Middle frontal gyrus (tissue), 1 donor: ENCODE results near the gene CLEC3B.
"Not testable (repeated sequence)": the region's sequence is repeated elsewhere in the genome, so short reads cannot be mapped to it uniquely, and the experiment has no call there.

Experiments
- DNase-seq: peaks from one replicate; pipeline ENCODE4 v3.0.0-alpha.2; 2015; ENCODE audit warnings: low spot score; ENCODE audit errors: extremely low spot score

The CLEC3B gene

DNA sequence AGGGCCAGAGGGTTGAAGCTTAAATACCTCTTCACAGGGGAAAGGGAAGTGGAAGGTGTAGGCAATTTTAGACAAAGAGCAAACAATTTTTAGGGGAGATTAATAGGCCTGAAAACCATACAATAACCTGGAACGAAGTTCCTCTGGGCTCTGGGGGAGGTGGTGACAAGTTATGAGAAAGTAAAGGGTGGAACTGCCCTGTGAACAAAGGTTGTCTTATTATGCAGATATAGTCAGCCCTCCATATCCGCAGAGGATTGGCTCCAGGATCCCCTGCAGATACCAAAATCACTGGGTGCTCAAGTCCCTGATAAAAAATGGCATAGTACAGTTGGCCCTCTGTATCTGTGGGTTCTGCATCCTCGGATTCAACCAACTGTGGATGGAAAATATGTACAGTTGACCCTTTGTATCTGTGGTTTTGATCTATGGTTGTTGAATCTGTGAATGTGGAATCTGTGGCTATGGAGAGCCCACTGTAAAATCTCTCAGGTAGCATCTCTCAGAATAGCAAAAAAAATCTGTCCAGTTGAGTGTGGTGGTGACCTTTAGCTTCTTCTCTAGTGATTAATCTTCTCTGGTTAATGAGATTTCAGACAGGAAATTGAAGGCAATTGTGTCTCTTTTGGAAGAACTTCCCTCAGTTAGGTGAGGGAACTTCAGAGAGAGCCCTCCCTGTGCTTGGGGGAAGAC is 40.2 kb downstream of the CLEC3B start:
- no peak for DNase-seq

DNA sequence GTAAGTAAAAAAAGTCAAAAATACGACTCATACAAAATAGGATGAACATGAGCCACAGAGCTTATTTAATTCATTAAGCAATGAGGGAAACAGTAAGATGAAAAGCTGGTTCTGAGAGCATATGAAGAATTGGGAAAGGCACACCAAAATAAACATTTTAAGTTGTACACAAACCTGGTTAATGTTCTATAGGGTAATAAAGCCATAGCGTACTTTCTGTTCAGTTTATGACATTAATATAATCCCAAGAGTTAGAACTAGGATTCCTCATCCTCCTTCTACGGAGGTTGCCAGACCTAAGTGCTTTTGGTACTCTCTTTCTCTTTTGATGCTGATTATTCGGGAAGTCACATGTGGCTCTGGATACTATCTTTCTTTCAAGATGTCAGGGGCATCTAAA is 41.4 kb downstream of the CLEC3B start:
- no peak for DNase-seq

DNA sequence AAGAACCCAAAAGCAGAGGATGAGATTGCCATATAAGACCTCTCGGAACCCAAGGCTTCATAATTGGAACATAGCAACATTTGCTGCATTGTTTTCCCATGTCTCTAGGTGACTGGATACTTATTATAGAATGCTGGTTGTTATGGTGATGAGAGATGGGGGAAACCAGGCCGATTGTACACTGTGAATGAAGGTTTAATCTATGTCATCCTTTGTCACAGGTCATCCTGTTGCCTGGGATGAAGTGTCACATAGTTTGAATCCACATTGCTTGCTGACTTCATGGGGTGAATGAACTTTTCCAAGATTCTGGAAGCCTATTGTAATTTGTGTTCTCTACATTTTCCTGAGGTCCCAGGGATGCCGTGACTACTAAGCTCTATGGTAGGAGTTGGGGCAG is 41.8 kb downstream of the CLEC3B start:
- no peak for DNase-seq

DNA sequence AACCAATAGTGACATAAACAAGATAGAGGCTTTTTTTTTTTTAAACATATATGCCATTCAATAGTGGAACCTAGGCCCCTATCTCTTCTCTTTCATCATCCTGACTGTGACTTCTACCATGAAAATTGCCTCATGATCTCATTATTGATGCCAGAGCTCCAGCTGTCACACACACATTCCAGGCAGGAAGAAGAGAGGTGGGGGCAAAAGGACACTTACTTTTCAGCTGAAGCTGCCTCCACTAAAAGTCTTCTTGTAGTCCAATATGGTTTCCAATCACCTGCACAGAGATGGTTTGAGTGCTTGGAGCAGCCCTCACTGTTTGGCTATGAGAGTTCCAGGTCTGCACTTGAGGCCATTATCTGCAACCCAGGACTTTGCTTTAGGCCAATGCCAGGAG is 45.0 kb downstream of the CLEC3B start:
- no peak for DNase-seq

DNA sequence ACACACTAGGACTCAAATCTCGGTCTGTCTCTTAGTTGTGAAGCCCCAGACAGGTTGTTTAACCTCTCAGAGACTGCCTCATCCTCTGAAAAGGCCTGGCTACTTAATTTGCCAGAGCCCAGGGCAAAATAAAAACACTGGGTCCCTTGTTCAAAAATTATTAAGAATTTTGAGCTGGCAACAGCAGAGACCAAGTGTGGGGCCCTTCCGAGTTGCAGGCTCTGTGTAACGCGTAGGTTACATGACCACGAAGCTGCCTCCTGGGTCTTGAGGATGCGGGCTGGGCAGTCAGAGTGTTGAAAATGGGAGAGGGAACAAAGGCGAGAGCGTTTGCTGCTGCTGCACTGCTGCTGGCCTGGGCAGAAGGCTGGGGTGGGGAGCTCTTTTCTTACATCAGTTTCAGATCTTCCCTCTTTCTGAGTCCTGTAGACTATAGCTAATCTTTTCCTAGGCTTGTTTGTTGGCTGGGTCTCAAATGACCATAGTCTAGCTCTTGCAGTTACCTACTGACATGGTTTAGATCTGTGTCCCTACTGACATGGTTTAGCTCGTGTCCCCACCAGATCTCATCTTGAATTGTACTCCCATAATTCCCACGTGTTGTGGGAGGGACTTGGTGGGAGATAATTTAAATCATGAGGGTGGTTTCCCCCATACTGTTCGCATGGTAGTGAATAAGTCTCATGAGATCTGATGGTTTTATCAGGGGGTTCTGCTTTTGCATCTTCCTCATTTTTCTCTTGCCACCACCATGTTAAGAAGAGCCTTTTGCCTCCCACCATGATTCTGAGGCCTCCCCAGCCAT is 49.9 kb downstream of the CLEC3B start:
- DNase-seq, result no peak

DNA sequence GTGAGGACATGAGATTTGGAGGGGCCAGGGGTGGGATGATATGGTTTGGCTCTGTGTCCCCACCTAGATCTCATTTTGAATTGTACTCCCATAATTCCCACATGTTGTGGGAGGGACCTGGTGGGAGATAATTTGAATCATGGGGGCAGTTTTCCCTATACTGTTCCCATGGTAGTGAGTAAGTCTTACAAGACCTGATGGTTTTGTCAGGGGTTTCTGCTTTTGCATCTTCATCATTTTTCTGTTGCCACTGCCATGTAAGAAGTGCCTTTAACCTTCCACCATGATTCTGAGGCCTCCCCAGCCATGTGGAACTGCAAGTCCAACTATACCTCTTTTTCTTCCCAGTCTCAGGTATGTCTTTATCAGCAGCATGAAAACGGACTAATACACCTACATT is 52.2 kb downstream of the CLEC3B start:
- not testable (repeated sequence) for DNase-seq

DNA sequence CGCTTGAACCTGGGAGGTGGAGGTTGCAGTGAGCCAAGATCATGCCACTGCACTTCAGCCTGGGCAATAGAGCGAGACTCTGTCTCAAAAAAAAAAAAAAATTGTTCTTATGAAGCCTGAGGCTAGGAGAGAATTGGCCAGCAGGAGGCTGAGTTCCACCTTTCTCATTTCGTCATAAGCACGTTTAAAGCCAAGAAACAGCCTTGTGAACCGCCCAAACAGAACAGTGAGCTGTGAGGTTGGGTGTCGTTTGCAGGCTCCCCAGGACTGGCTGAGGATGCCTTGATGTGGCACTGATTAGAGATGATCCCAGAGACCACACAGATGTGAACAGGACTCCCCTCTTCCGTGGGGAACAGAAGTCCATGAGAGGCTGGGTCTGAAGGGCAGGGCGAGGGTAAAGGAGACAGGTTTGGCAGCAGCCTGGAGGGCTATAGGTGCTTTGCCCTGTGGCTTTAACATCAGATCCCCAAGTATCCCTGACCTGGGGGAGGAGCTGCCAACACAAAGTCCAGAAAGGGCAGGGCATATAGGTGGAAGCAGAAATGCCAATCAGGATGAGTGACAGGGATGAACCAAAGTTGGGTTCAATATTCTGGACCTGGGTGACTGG is 52.9 kb downstream of the CLEC3B start:
- DNase-seq, result no peak

DNA sequence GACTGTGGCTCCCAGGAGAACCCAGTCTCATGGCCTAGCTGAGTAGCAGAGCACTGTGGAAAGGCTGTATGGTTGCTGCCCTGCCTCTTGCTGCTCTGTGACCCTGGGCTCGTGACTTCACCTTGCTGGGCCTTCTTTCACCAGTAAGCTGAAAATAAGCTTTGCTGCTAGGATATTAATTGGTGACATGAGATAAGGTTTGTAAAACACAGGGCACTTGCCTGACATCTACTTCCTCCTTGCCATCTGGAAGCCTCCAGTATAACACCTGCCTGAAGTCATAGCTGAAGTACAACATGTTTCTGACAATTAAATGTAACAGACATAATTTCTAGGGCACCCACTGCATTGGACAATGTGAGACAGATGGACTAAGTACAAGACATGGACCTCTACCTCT is 53.6 kb downstream of the CLEC3B start:
- no peak for DNase-seq

DNA sequence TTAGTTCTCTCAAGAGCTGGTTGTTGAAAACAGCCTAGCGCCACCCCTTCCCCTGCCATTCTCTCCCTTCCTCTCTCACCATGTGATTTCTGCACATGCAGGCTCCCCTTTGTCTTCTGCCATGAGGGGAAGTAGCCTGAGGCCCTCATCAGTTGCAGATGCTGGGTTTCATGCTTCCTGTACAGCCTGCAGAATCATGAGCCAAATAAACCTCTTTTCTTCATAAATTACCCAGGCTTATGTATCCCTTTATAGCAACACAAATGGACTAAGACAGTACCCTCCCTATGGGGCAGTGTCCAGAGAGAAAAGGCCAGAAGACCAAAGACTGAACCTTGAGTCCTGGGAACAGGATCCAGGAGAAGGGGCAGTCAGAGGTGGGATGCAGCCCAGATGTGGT is 54.7 kb downstream of the CLEC3B start:
- DNase-seq, result no peak

DNA sequence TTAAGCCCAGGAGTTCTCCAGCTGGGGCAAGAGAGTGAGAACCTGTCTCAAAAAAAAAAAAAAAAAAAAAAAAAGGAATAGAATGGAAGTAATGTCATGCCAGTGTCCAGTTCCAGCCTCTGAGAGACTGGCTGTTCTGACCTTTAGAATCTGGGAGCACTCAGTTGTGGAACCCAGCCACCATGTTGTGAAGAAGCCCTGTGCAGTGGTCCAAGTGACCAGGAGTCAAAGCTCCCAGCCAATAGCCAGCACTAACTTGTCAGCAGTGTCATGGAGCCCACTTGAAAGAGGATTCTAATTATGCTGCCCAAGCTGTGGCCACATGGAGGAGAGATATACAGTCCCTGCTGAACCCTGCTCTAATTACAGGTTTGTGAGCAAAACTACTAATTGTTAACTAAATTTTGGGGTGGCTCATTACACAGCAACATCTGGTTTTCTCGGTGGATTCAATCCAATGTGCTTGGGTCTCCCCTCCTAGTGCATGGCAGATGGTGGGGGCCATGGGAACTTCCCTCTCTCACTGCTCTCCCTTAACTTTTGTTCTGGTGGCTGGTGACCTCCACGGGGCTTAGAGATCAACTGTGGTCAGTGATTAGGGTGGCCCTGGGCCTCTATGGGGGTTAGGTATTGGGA is 55.5 kb downstream of the CLEC3B start:
- DNase-seq, result no peak

DNA sequence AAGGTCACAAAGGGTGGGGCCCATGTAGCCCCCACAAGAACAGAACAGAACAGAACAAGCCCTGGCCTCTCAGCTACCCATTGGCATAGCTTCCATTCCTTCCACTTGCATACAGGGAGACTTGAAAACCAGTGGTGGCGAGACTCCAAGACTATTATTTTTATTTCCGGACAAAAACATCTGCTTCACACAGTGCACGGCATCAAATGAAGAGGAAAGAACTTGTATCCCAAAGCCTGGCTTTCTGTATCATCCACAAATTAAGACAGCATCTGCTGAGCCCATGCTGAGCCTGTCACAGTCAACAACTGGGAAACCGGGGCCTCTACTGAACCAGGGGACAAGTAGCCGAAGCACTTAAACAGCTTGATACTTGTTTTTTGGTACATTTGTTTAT is 56.0 kb downstream of the CLEC3B start:
- no peak for DNase-seq

DNA sequence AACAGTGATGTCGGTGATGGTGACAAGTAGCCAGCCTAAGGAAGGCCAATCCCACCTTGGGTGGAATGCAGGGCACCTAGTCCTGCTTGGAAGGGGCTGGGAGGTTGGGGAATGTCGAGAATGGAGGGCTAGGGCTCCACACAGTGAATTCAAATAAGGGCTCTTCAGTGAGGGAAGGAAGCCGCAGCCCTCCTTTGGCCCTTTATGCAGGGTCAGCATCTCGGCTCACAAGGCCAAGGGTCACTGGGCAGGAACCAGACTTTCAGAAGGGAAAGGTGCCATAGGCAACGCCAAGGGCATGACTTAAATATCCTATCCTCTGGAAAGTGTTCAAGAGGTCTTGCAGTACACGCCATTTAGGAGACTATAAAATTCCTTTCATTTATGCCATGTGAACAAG is 56.9 kb downstream of the CLEC3B start:
- DNase-seq, result no peak

DNA sequence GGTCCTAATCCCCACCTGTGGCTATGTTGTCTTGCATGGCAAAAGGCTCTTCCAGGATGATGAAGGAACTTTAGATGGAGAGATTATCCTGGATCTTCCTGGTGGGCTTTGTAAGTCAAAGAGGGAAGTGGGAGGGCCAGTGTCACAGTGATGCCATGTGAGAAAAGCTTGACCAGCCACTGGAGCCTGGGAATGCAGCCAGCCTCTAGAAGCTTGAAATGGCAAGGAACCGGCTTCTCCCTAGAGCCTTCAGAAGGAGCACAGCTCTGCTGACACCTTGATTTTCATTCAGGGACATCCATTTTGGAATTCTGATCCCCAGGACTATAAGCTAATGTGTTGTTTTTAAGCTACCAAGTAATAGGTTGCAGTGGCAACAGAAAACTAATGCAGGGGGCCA is 58.3 kb downstream of the CLEC3B start:
- no peak for DNase-seq

DNA sequence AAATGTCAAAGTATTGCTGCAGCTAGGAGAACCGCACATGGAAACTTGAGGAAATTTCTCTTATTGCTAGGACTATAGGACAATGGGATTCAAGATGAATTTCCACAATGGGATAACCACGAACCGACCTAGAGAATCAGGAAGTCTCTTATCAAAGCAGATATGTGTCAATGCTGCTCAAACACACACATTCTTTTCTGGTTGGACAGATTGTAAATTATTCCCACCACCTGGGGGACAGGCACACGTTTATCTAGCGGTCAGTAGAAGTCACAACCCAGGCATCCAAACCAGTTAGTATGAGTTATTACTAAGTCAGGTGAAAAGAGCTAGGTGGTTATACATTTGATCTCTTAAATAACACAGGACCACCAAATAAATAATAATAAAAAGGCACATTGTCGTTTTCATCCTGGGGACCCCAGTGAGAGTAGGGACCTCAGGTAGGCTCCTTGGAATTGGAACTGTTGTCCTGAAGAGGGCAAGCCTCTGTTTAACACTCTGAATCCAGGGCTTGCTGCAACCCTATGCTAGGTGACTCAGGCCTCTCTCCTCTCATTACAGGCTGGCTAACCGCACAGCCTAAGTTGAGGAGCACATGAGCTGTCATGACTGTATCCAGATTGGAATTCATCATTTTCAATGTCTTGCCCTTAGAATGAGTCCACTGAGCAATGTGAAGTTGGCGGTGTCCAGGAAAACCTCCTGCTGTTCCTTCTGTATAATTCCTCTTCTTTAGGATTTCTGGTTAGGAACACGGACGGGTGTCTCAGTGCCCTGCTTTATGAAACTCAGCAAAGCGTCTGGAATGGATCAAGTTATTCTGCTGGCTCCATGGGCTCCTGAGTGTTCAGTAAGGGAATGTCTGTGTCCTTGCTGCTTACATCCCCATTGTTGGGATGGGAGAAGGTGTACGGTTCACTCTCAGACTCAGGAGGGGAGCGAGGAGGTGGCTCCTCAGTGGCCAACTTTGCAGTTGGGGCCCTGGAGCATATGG is 59.0 kb downstream of the CLEC3B start:
- DNase-seq, result no peak
